ENCODE data around the gene TANGO2.
A peak's percentile ranks its signal among the peaks of the same experiment; 100 is the strongest.

The TANGO2 gene

GRCh38 chr22:20109411-20110358, 88.8 kb downstream of the TANGO2 start:
- DNase-seq, result peak; percentile 15

- DNase-seq, result no peak
Observed at GRCh38 chr22:20110359-20110985, 89.6 kb downstream of the TANGO2 start.

GRCh38 chr22:20111045-20111688, 90.3 kb downstream of the TANGO2 start:
- DNase-seq, result no peak

- no peak for DNase-seq
Observed at GRCh38 chr22:20111689-20112622, 91.0 kb downstream of the TANGO2 start.

- no peak for DNase-seq
Observed at GRCh38 chr22:20112623-20113511, 92.0 kb downstream of the TANGO2 start.

GRCh38 chr22:20113551-20114310, 92.8 kb downstream of the TANGO2 start:
- DNase-seq, result no peak

- no peak for DNase-seq
Observed at GRCh38 chr22:20114506-20115475, 93.9 kb downstream of the TANGO2 start.

- DNase-seq, result no peak
Observed at GRCh38 chr22:20115691-20116375, 94.9 kb downstream of the TANGO2 start, which contains the start of gene RANBP1. TSS of gene RANBP1 (plus strand) at chr22:20116104. CDS start at chr22:20116185, 81 bp downstream.

- no peak for DNase-seq
Observed at GRCh38 chr22:20116376-20116950, 95.6 kb downstream of the TANGO2 start.
